Ishikawa (cell line): ENCODE measurements around the gene CTR9.

ENCODE experiments used
- EP300 ChIP-seq: IDR thresholded peaks from 2 replicates; pipeline ENCODE4 v1.6.1; 2012; ENCODE audit warnings: borderline replicate concordance
- FOXM1 ChIP-seq: IDR thresholded peaks from 2 replicates; pipeline ENCODE4 v1.6.1; 2012; ENCODE audit warnings: low read depth, borderline replicate concordance
- RAD21 ChIP-seq: IDR thresholded peaks from 2 replicates; pipeline ENCODE4 v1.6.1; 2012; ENCODE audit warnings: low read depth
- TAF1 ChIP-seq: IDR thresholded peaks from 2 replicates; pipeline ENCODE4 v1.6.1; 2012; ENCODE audit warnings: low read depth, mild to moderate bottlenecking
- TEAD4 ChIP-seq: IDR thresholded peaks from 2 replicates; pipeline ENCODE4 v1.6.1; 2012
- YY1 ChIP-seq: IDR thresholded peaks from 2 replicates; pipeline ENCODE4 v1.6.1; 2012; ENCODE audit warnings: low read depth
- ZBTB7A ChIP-seq: IDR thresholded peaks from 2 replicates; pipeline ENCODE4 v1.6.1; 2012; ENCODE audit warnings: low read depth
- TF ChIP-seq, protein P1 (sequence below): IDR thresholded peaks from 2 replicates; pipeline ENCODE4 v1.6.1; 2012; ENCODE audit warnings: low read depth, mild to moderate bottlenecking
- TF ChIP-seq, protein P2 (sequence below): IDR thresholded peaks from 2 replicates; pipeline ENCODE4 v1.6.1; 2012

The CTR9 gene

DNA sequence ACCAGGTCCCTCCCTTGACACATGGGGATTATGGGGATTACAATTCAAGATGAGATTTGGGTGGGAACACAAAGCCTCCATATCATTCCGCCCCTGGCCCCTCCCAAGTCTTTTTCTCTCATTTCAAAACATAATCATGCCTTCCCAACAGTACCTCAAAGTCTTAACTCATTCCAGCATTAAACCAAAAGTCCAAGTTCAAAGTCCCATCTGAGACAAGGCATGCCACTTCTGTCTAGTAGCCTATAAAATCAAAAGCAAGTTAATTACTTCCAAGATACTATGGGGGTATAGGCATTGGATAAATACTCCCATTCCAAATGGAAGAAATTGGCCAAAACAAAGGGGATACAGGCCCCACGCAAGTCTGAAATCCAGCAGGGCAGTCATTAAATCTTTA lies 77.4 kb downstream of the CTR9 start:
- TF ChIP-seq RAD21 (no peak), YY1 (no peak), EP300 (no peak)
- TF ChIP-seq, protein P1, sequence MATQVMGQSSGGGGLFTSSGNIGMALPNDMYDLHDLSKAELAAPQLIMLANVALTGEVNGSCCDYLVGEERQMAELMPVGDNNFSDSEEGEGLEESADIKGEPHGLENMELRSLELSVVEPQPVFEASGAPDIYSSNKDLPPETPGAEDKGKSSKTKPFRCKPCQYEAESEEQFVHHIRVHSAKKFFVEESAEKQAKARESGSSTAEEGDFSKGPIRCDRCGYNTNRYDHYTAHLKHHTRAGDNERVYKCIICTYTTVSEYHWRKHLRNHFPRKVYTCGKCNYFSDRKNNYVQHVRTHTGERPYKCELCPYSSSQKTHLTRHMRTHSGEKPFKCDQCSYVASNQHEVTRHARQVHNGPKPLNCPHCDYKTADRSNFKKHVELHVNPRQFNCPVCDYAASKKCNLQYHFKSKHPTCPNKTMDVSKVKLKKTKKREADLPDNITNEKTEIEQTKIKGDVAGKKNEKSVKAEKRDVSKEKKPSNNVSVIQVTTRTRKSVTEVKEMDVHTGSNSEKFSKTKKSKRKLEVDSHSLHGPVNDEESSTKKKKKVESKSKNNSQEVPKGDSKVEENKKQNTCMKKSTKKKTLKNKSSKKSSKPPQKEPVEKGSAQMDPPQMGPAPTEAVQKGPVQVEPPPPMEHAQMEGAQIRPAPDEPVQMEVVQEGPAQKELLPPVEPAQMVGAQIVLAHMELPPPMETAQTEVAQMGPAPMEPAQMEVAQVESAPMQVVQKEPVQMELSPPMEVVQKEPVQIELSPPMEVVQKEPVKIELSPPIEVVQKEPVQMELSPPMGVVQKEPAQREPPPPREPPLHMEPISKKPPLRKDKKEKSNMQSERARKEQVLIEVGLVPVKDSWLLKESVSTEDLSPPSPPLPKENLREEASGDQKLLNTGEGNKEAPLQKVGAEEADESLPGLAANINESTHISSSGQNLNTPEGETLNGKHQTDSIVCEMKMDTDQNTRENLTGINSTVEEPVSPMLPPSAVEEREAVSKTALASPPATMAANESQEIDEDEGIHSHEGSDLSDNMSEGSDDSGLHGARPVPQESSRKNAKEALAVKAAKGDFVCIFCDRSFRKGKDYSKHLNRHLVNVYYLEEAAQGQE = no peak
- TF ChIP-seq, protein P2, sequence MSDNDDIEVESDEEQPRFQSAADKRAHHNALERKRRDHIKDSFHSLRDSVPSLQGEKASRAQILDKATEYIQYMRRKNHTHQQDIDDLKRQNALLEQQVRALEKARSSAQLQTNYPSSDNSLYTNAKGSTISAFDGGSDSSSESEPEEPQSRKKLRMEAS = no peak

DNA sequence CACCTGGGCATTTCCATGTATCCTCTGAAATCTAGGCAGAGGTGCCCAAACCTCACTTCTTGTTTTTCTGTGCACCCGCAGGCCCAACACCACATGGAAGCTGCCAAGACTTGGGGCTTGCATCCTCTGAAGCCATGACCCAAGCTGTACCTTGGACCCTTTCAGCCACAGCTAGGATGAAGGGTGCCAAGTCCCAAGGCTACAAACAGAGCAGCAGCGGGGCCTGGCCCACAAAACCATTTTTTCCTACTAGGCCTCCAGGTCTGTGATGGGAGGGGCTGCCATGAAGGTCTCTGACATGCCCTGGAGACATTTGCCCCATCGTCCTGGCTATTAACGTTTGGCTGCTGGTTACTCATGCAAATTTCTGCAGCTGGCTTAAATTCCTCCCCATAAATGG lies 78.1 kb downstream of the CTR9 start:
- TF ChIP-seq RAD21 = no peak
- TF ChIP-seq TAF1 = no peak
- TF ChIP-seq EP300 = no peak
- TF ChIP-seq ZBTB7A = no peak
- TF ChIP-seq, protein P1 = no peak
- no peak for TF ChIP-seq TEAD4
- TF ChIP-seq FOXM1 = no peak
